ENCODE measurements around the gene PTPN7.
"Not testable (repeated sequence)": the region's sequence is repeated elsewhere in the genome, so short reads cannot be mapped to it uniquely, and the experiment has no call there.

The PTPN7 gene

DNA sequence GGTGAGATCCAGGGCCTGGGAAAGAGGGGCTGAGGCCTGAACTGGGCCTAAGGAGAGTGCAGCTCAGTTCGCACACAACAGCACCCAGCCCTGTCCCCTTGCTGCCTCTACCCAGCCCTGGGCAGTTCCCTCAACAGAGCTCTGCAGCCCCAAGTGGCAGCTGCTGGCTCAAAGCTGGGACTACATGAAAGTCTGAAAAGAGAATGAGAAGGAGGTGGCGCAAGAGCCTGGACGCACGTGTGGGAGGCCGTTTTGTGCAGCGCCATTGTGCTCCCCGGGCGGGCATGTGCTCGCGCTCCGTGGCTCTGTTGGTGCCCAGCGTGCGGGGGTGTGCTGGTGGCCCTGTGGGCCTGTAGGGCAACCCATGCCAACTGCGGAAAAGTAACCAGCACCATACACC, 27.4 kb downstream of the PTPN7 start:
- DNase-seq: peak in 53 of 56 donors; percentile 56 to 90 (median 79)

DNA sequence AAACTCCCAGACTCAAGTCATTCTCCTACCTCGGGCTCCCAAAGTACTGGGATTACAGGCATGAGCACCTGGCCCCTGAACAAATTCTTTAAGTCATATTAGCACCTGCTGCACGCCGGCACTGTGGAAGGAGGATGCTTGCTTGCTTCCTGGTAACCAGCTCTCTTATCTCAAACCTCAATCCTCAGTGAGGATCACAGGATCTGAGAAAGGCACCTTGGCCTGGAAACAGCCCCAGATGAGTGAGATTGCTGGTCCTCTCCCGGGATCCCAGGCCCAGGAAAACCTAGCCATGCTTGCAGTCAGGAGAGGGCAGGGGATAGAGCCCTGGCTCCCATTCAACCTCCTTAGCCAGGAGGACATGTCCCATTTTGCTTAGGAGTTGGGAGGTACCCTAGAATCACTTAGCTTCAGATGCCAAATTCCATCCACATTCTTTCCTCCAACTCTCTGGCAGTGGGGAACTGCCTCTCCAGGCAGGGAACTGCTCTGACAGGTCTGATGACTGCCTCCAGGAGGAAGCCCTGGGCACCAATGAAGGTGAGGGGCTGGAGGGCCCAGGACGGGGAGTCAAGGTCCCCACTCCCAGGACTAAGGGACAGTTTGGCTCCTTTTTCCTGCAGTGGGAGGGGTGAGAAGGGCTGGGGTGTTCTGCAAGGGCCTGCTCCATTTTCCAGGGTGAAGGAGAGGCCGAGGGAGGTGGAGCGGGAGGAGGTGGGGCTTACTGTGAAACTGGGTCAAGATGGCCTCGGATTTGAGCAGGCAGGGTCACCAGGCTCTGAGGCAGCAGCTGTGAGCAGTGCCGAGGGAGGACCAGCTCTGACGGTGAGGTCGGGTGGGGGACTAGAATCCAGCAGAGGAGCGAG, 28.2 kb downstream of the PTPN7 start:
- peak in 47 of 56 donors; percentile 41 to 85 (median 71) for DNase-seq

DNA sequence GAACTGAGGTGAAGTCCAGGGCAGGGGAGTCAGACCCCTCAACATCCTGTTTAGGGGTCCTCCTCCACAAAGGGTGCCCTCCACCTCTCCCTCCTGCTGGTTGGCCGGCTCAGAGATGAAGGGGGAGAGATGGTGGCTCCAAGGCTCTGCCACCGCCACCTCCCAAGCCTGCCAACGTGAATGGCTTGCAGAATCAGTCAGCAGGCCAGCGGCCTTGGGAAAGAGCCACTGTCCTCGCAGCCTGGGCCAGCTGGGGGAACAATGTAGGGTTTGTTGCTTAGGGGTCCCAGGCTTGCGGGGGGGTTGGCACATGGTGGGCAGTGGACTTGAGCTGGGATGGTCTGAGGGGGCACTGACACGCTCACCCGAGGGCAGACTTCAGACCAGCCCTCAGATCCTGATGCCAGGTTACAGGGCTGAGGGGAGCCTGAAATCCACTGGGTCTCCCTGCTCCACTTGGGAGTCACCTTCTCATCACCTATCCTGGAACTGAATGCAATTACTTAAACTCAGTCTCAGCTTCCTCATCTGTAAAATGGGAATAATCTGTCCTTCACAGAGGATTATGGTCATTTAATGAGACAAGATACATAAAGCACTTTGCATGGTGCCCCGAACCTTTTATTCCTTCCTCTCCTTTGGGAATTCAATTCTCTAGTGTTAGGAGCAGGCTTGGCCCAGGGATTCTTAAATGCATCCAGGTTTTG, 29.4 kb downstream of the PTPN7 start:
- peak in 55 of 56 donors; percentile 67 to 97 (median 89) for DNase-seq

DNA sequence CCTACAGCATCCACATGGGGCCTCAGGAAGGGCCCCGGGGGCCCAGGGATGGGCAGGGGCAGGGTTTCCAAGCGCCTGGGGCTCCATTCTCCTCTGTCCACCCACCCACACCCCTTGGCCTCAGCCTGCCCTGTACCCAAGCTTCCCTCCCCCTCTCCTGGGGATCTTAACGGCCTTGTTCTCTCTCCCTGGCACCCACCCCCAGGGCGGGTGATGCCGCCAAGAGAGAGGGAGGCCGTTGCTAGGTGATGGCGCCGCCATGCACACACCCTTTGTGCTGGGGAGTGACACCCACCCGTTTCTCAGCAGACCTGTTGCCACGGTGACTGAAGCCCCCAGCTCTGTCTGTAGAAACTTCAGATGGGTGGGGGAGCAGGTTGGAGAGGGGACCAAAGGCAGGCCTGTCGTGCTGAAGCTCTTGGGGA, 30.1 kb downstream of the PTPN7 start:
- peak; percentile 67 to 99 (median 92) for DNase-seq

- DNase-seq: peak in 49 of 56 donors; percentile 59 to 99 (median 85)
Observed at GRCh38 chr1:202129453-202130296, 30.7 kb downstream of the PTPN7 start.

GRCh38 chr1:202127836-202128622, 32.4 kb downstream of the PTPN7 start:
- no peak for DNase-seq

DNA sequence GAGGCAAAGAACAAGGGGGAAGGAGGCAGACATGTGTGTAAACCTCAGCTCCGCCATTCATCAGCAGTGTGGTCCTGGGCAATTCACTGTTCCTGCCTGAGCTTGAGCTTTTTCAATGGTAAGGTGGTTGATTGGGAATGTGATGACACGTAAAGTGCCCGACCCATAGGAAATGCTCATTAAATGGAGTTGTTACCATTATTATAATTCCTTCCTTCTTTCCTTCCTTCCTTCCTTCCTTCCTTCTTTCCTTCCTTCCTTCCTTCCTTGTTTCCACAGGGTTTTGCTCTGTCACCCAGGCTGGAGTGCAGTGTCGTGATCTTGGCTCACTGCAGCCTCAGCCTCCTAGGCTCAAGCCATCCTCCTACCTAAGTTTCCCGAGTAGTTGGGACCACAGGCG, 33.3 kb downstream of the PTPN7 start:
- DNase-seq: no peak

DNA sequence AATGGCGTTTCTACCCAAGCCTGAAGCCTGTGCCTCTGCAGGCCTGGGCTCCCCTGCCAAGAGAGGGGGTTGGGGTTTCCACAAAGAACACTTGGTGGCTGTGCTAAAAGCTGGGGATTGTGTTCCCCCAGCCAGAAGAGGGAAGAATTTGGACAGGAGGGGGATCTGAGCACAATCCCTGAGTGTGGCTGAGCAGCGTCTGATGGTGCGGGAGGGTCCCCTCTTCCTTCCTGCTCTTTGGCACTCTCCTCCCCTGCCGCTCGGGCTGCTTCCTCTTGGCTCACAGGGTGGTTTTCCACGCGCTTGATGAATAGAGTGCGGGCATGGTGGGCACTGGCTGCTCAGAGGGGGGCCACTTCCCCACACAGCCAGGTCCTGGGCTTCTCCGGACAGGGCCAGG, 34.0 kb downstream of the PTPN7 start:
- peak in 47 of 56 donors; percentile 19 to 88 (median 59) for DNase-seq

DNA sequence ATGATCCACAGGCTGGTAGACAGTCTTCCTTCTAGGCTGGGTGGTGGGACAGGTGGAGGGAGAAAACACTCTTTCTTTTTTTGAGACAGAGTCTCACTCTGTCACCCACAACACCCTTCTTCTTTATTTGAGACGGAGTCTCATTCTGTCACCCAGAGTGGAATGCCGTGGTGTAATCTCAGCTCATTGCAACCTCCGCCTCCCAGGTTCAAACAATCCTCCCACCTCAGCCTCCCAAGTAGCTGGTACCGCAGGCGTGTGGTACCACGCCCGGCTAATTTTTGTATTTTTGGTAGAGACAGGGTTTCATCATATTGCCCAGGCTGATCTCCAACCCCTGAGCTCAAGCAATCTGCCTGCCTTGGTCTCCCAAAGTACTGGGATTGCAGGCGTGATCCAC, 34.8 kb downstream of the PTPN7 start:
- no peak for DNase-seq

DNA sequence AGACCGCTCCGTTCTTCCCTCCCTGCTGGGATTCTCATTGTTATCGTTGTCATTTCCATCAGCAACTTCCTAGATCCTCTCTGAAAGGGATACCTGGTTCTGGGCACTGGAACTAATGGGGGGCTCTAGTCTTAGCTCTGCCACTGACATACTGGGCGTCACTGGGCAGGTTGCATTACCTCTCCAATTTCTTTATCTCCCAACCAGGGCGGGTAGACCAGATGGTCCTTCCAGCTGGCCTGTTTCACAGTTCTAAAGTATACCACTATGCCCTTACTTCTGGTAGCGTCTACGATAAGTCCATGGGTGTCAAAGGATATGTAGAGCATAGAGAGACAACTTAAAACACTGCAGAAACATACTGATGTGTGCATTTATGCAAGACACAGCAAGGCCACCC, 36.3 kb downstream of the PTPN7 start:
- DNase-seq: peak in 2 of 56 donors; percentile 49 to 59

- peak in 9 of 56 donors; percentile 43 to 64 (median 56) for DNase-seq
Observed at GRCh38 chr1:202123336-202123813, 37.0 kb downstream of the PTPN7 start.

DNA sequence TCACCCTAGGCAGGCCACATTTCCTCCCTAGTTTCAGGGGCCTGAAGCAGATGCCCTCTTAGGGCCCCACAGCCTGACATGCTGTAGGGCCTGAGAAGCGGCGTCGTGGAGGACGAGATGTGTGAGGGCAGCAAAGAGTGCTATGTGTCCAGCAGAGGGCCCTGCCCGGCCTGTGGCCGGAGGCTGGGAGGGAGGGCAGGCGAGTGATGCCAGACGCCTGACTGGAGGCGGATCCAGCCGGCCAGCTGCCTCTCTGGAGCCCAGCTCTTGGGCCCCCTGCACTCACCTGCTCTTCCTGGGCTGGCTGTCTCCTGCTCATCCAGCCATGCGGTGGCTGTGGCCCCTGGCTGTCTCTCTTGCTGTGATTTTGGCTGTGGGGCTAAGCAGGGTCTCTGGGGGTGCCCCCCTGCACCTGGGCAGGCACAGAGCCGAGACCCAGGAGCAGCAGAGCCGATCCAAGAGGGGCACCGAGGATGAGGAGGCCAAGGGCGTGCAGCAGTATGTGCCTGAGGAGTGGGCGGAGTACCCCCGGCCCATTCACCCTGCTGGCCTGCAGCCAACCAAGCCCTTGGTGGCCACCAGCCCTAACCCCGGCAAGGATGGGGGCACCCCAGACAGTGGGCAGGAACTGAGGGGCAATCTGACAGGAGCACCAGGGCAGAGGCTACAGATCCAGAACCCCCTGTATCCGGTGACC, 37.6 kb downstream of the PTPN7 start, which contains the start of gene GPR37L1:
Gene GPR37L1, plus strand, starts transcription at position 279 of the 697 bp plus-strand sequence. Its CDS starts 47 bp downstream, at position 326.
- DNase-seq: peak in 54 of 56 donors; percentile 43 to 92 (median 83)

- DNase-seq: peak in 1 of 56 donors; percentile 30
Observed at GRCh38 chr1:202121006-202121405, 39.4 kb downstream of the PTPN7 start.

- no peak for DNase-seq
Observed at GRCh38 chr1:202117898-202118371, 42.5 kb downstream of the PTPN7 start.

GRCh38 chr1:202116287-202116686, 44.1 kb downstream of the PTPN7 start:
- DNase-seq: no peak

DNA sequence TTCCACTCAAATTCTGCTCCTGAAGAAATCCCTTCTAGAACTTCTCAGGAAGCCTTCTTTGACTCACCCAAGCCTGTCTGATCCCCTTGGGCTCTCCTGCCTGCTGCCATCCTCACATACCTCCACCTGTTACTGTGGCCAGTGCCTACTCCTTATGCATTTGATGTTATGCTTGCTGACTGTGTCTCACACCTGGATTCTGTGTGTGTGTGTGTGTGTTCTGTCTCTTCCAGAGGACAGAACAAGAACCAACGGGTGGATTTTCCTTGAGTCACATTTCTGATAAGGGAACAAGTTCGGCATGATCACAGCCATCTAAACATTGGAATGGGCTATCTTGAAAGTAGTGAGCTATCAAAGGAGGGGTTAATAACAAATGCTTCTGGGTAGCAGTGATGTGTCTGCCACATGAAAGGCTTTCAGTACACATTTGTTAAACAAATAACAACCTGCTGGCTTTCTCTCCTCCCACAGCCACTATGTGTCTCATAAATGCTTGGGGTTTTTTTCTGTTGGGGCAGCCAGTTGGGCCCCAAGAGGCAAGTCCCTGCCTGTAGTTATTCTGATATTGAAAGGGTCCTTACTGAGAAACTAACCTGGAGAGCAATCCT, 46.6 kb downstream of the PTPN7 start:
- no peak for DNase-seq

DNA sequence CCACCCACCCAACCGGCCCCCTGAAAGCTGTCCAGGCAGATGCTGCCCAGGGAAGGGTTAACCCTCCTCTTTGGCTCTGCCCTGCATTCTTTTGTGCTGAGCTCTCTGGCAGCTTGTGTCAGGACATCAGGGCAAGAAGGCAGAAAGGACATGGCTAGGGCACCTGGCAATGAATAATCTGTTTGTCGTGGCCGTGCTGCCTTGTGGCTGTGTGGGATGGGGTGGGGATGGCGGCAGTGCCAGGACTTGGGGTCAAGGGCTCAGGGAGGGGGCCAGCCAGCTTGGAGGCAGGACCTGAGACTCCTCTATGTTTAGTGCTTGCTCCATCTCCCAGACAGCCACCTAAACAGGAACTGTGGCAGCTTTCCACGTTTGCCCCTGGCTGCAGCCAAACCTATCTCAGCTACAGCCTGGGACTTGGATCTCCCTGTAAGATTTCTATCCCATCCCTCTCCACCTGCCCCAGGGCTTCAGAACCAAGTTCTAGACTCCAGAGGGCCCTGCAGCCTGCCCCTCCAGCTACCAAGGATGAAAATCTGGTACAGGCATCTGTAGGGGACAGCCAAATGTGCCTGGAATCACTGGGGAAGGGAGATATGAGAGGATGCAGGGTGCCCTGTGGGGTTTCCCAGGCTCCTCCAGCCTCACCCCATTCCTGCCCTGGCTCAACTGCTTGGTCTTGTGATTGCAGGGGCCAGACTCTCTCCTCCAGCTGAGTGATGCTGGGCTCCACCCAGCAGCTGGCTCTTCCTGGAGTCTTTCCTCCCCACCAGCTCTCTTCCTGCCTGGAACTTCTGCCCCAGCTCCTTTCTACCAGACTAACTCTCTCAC, 47.3 kb downstream of the PTPN7 start:
- DNase-seq: no peak

DNA sequence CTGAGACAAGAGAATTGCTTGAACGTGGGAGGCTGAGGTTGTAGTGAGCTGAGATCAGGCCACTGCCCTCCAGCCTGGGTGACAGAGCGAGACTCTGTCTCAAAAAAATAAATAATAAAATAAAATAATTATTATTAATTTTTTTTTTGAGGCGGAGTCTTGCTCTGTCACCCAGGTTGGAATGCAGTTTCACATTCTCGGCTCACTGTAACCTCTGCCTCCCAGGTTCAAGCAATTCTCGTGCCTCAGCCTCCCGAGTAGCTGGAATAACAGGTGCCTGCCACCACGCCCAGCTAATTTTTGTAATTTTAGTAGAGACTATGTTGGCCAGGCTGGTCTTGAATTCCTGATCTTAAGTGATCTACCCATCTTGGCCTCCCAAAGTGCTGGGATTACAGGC, 48.8 kb downstream of the PTPN7 start:
- not testable (repeated sequence) for DNase-seq

Measured in nucleus accumbens (tissue), 56 donors.